Measurements from ENCODE around the gene APOL1.

DNA sequence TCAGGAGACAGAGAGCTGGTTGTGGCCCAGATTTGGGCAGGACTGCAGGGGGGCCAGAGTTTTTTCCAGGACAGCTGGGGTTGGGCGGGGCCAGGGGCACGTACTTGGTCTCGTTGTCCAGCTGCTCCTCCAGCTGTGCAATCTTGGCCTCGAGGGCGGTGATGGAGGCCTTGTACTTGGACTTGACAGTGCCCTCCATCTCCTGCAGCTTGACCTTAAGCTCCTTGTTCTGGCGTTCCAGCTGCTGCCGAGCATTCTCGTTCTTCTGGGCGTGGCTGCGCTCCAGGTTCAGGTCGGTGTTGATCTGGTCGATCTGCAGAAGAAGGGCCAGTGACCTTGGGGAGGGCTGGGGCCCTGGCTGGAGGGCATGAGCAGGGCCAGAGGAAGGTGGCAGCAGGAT is 32.1 kb downstream of the APOL1 start:
- TF ChIP-seq EZH2 (optimal IDR thresholded peaks at IDR 0.05; ENCODE audit: low read depth, low read length) = no peak
- TF ChIP-seq, protein P1, sequence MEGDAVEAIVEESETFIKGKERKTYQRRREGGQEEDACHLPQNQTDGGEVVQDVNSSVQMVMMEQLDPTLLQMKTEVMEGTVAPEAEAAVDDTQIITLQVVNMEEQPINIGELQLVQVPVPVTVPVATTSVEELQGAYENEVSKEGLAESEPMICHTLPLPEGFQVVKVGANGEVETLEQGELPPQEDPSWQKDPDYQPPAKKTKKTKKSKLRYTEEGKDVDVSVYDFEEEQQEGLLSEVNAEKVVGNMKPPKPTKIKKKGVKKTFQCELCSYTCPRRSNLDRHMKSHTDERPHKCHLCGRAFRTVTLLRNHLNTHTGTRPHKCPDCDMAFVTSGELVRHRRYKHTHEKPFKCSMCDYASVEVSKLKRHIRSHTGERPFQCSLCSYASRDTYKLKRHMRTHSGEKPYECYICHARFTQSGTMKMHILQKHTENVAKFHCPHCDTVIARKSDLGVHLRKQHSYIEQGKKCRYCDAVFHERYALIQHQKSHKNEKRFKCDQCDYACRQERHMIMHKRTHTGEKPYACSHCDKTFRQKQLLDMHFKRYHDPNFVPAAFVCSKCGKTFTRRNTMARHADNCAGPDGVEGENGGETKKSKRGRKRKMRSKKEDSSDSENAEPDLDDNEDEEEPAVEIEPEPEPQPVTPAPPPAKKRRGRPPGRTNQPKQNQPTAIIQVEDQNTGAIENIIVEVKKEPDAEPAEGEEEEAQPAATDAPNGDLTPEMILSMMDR (IDR thresholded peaks at IDR 0.05; ENCODE audit: low read length) = no peak

Measured in MM.1S (cell line).